LNCAP (cell line): Measurements from ENCODE around the gene CYRIA.

Experiments
- CTCF ChIP-seq: fragments of 450-650 bp; IDR thresholded peaks from 2 replicates; pipeline ENCODE4 v1.5.1; 2017; ENCODE audit warnings: mild to moderate bottlenecking

CYRIA gene

GRCh38 chr2:16661526-16661925, 4.1 kb downstream of the CYRIA start:
- no peak for TF ChIP-seq CTCF

- no peak for TF ChIP-seq CTCF
Observed at GRCh38 chr2:16660556-16660955, 5.1 kb downstream of the CYRIA start.

DNA sequence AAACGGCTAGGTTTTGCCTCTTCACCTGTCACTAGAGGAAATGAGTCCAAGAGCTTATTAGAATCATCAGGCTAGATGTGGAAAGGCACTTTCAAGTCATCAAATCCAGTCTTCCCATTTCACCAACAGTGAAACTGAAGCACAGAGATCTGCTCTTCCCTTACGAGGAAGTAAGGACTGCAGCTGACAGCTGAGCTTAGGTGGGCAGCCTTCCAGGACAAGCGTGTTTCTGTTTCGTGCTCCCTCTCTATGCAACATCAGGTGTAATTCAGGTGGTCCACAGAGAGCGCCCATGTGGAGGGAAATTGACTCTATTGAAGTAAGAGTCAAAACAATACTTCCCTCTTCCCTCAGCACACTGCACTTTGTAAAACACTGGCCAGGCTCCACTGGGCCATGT, 5.5 kb downstream of the CYRIA start:
- no peak for TF ChIP-seq CTCF

GRCh38 chr2:16658076-16658739, 7.4 kb downstream of the CYRIA start:
- TF ChIP-seq CTCF = no peak

DNA sequence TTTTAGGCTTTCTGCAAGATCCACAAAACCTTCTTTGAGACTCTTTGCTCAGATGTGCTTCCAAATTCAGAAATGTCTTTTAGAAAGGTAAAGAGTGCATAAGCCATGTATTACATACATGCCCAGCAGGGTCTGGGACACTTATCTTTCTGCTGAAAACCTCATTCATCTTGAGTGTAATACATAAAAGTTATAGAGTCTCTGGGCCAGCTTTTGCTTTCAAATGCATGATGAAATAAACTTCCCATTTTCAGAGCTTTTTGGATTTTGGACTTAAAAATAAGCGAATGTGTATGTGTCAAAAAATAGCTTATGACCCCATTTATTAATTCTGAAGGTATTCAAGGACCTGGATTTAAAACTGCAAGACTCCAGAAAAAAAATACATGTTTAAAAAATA, 8.0 kb downstream of the CYRIA start:
- no peak for TF ChIP-seq CTCF

GRCh38 chr2:16656784-16657391, 8.7 kb downstream of the CYRIA start:
- no peak for TF ChIP-seq CTCF

DNA sequence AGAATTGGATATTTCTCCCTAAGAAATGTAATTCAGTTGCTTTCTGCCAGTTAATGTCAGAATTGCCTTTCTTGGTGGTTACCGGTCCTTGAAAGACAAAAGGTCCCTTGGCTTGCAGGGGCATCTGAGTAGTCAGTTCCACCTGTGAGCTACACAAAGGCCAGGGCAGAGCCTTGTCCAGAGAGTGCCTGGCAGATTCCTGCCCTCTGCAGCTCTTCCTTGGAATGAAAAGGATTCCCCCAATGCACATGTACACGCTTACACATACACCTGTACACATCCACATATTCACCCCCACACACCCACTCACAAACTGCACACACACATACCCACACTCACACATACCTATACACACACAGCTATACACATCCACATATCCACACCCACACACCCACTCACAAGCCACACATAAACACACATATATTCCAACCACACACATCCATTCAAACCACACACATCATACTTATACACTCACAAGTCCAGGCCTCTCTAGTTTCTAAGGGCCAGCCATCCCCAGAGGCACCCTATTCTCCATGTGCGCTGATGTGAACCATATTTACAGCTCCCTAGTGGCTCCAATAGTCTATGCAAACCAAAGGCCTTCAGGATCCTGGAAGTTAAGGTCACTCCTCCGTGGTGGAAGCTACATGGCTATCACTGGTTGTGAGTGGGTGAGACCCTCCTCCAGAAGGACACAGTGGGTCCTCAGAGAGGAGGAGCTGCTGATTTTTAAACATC, 9.6 kb downstream of the CYRIA start:
- TF ChIP-seq CTCF = no peak
